ENCODE results near the gene TRAPPC10. TPM values are rescaled to one million over a fixed set of nuclear protein-coding genes. Genes with fewer than 3 reads are reported as not detected.

TRAPPC10 gene
- total and polyA plus RNA-seq, 10 donors: 6.0 to 83.2 (median 63.3) TPM

- Histone ChIP-seq H3K36me3 (no peaks in the 10 kb centered on the region), H3K27ac (peak overlapping the region in 2 of 8 donors; percentile 10), H3K4me1 (peaks cover 62 to 100% (median 92%) of the 10 kb centered on the region in 6 donors), H3K4me3 (no peak overlapping the region), H3K27me3 (replicated peaks in 1 of 7) (no peaks in the 10 kb centered on the region), H3K9me3 (no peaks in the 10 kb centered on the region)
- DNase-seq: no peak
- intact Hi-C loops (cut with DNase I; ENCODE audit: low total_unique reads): no loop called here
- 75 to 85% (median 81%) methylated on average over 9 of the region's 9 CpGs for WGBS, 5 donors
- TF ChIP-seq POLR2AphosphoS5 (IDR thresholded peaks at IDR 0.05) (no peak), CTCF (IDR thresholded peaks at IDR 0.05 in 8 of 11, conservative IDR thresholded peaks at IDR 0.05 in 3 of 11) (no peak), POLR2A (IDR thresholded peaks at IDR 0.05) (no peak)
Observed at GRCh38 chr21:44017601-44018000, 5.5 kb downstream of the TRAPPC10 start.

GRCh38 chr21:44018127-44018526 is 6.0 kb downstream of the TRAPPC10 start:
- no peak for TF ChIP-seq POLR2AphosphoS5 (IDR thresholded peaks at IDR 0.05)
- no peak for TF ChIP-seq CTCF (IDR thresholded peaks at IDR 0.05 in 8 of 11, conservative IDR thresholded peaks at IDR 0.05 in 3 of 11)
- TF ChIP-seq POLR2A (IDR thresholded peaks at IDR 0.05): no peak
- Histone ChIP-seq H3K9me3 (no peaks in the 10 kb centered on the region), H3K4me1 (peaks cover 62 to 100% (median 92%) of the 10 kb centered on the region in 6 donors), H3K27ac (no peak overlapping the region), H3K36me3 (no peaks in the 10 kb centered on the region), H3K4me3 (no peak overlapping the region), H3K27me3 (replicated peaks in 1 of 7) (no peaks in the 10 kb centered on the region)
- intact Hi-C loops (cut with DNase I; ENCODE audit: low total_unique reads): no loop called here
- 92 to 97% (median 94%) methylated on average over 5 of the region's 5 CpGs for WGBS, 5 donors
- DNase-seq: no peak

GRCh38 chr21:44018813-44019567 is 6.9 kb downstream of the TRAPPC10 start:
- H3K36me3 ChIP-seq: no peaks in the 10 kb centered on the region
- WGBS, 5 donors: 59 to 69% (median 67%) methylated on average over 10 of the region's 10 CpGs
- no peaks in the 10 kb centered on the region for H3K9me3 ChIP-seq
- no peaks in the 10 kb centered on the region for H3K27me3 ChIP-seq (replicated peaks in 1 of 7)
- DNase-seq: no peak
- H3K4me1 ChIP-seq: peaks cover 54 to 100% (median 92%) of the 10 kb centered on the region in 6 donors
- no peak overlapping the region for H3K4me3 ChIP-seq
- intact Hi-C loops (cut with DNase I; ENCODE audit: low total_unique reads): no loop called here
- peak overlapping the region in 3 of 8 donors; percentile 46 to 61 (median 47) for H3K27ac ChIP-seq
- TF ChIP-seq POLR2A (IDR thresholded peaks at IDR 0.05) (no peak), POLR2AphosphoS5 (IDR thresholded peaks at IDR 0.05) (no peak), CTCF (IDR thresholded peaks at IDR 0.05 in 8 of 11, conservative IDR thresholded peaks at IDR 0.05 in 3 of 11) (no peak)

GRCh38 chr21:44019568-44019958 is 7.5 kb downstream of the TRAPPC10 start:
- no peak for TF ChIP-seq CTCF (IDR thresholded peaks at IDR 0.05 in 8 of 11, conservative IDR thresholded peaks at IDR 0.05 in 3 of 11)
- no peak for TF ChIP-seq POLR2A (IDR thresholded peaks at IDR 0.05)
- TF ChIP-seq POLR2AphosphoS5 (IDR thresholded peaks at IDR 0.05): no peak
- Histone ChIP-seq H3K27me3 (replicated peaks in 1 of 7) (no peaks in the 10 kb centered on the region), H3K9me3 (no peaks in the 10 kb centered on the region), H3K36me3 (no peaks in the 10 kb centered on the region), H3K4me3 (no peak overlapping the region), H3K27ac (peak overlapping the region in 2 of 8 donors; percentile 46 to 47), H3K4me1 (peaks cover 48 to 100% (median 92%) of the 10 kb centered on the region in 6 donors)
- intact Hi-C loops (cut with DNase I; ENCODE audit: low total_unique reads): no loop called here
- 89 to 97% (median 93%) methylated on average over 8 of the region's 8 CpGs for WGBS, 5 donors
- no peak for DNase-seq

Data from spleen (tissue), 11 donors.